GM21717 (cell line): ENCODE results near the gene SDR42E1.

ENCODE experiments used
- ATAC-seq: cut with Tn5 transposase; IDR thresholded peaks from one replicate; pipeline ENCODE4 v1.9.1; 2021; ENCODE audit warnings: mild to moderate bottlenecking, moderate library complexity; ENCODE audit not compliant: unreplicated experiment

The SDR42E1 gene, protein sequence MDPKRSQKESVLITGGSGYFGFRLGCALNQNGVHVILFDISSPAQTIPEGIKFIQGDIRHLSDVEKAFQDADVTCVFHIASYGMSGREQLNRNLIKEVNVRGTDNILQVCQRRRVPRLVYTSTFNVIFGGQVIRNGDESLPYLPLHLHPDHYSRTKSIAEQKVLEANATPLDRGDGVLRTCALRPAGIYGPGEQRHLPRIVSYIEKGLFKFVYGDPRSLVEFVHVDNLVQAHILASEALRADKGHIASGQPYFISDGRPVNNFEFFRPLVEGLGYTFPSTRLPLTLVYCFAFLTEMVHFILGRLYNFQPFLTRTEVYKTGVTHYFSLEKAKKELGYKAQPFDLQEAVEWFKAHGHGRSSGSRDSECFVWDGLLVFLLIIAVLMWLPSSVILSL

DNA sequence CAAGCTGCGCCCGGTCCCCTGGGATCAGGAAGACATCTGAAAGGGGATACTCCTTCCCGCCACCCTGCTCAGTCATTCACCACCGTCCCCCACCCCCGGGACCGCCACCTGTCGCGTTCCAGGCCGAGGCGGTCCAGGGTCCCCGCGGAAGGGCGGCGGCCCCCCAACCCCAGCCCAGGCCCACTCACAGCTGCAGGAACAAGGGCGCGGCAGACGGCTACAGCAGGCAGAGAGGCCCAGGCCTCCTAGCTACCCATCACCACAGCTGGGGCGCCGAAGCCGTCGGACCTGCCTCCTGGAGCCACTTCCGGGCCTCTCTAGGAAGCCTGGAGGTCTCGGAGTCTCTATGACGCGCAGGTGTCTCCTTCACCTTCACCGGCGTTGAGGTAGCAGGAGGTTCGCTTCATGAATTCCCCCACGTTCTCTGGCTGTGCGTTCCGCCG is at the start of gene SDR42E1:
Gene SDR42E1, minus strand, starts transcription at position 272 of the 443 bp plus-strand sequence. CDS start 10,612 bp downstream, outside the sequence.
- ATAC-seq, result no peak

DNA sequence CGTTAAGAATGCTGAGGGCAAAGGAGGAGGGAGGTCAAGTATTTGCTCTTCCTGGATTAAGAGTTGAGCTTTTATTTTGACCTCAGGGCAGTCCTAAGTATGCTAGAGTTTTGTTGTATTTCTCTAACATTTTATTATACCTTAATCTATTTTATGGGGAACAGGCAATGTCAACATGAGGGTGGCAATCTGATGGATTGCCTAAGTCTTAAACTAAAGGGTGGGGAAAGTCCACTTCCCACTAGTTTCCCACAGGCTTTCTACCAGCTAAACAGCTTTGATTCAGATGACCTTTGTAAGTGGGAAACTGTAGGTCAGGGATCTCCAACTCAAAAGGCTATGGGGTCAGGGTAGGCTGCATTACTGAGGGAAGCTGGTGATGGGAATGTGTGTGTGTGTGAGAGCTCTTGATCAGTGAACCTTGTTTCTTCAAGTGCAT is 48.7 kb upstream of the SDR42E1 start:
- no peak for ATAC-seq

DNA sequence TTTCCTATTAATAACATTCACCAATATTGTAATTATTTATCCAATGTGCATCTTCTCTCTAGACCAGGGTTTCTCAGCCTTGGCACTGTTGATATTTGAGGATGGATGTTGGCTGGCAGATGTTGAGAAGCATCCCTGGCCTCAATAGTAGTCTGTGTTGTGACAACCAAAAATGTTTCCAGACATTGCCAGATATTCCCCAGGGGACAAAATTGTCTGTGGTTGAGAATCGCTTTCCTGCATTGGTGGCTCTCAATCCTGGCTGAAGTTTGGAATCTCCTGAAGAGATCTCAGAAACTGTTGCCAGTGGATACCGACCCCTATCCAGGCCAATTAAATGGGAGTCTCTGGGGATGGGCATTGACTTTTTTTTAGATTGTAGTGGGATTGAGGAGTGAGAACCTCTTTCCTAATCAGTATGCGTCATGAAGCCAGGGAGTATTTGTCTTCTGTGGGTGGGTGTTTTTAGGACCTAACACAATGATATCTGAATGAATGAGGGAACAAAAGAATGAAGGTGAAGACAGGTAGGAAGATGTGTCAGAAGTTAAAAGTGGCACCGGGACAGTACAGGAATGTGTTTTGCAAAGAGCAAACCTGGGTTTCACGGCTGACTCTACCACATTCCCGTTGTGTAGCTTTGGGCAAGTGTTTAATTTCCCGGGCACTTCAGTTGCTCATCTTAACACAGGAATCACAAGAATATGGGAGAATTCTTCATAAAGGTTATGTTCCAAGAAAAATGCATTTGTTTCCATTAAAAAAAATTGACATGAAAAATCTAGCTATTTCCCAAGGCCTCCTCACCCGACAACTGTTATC is 48.1 kb upstream of the SDR42E1 start:
- no peak for ATAC-seq

DNA sequence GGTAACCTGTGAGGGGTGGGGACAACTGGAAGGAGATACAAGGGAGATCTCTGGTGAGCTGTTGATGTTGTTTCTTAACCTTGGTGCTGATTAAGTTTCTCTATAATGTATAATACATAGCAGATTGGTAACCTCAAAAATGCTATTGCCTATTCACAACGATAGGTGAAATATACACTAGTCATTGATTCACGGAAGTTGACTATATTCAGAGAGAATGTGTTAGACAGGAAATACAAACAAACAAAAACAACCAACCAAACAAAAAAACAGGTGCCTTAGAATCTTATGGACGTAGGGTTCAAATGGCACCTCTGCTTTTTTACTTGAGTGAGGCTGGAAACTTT is 45.3 kb upstream of the SDR42E1 start:
- no peak for ATAC-seq

DNA sequence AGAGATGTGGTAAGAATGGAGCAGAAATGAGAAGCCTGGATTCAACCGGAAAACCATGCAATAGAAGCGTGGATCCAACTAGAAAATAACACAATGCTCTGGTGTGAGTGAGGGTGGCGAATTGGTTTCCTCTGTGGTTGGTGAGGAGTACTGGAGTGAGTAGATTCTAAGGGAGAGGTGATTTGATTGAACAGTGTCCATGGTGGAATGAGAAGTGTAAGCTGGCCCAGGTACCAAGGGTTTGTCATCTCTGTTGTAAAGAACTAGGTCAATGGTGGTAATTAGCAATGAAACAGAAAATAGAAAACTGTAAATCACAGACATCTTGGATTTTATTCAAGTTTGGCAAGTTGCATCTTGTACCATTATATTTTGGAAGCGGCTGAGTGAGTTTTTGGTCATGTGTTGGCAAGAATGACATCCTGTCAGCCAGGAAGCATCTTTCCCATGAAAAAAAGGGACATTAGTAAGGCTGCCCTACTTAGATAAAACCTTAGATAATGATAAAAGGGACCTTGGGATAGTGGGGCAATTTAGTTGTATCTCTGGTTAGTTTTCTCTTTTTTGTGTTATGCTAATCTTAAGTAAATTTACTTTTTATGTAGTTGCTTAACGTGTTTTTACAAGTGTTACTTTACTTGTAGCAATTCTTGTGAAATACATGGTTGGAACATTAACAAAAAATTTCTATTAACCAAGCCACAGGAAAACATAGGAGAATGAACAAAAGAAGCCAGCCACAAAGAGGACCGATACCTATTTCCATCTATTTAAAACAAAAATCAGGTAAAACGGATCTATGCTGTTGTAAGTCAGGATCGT is 44.7 kb upstream of the SDR42E1 start:
- no peak for ATAC-seq

DNA sequence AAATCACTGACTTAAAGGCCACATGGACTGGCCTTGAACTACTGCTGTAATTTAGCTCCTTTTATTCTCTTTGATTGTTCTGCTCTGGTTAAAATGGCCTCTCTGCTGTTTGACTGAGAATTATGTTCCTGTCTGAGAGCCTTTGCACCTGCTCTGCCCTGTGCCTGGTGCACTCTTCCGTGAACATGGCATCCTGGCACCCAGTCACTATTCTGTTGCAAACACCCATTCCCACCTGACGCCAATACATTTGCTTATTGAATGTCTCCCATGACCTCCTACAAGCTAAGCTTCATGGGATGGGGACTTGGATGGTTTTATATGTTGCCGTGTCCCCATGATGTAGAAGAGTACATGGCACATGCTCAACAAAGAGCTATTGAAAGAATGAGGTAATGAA is 43.8 kb upstream of the SDR42E1 start:
- no peak for ATAC-seq

DNA sequence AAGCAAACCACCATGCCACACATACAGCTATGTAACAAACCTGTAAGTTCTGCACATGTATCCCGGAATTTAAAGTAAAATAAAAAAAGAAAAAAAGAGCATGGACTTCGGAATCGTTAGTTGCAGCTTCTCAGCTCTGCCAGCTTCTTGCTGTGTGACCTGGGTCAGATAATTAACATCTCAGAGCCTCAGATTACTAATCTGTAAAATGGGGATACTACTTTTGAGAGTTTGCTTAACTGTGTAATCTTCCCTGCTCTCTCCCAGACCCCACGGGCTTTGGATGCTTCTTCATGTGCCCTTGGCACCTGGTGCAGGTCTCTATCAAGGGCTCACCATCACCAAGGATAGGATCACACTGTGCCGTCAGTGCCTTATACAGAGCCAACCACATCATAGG is 40.4 kb upstream of the SDR42E1 start:
- no peak for ATAC-seq

DNA sequence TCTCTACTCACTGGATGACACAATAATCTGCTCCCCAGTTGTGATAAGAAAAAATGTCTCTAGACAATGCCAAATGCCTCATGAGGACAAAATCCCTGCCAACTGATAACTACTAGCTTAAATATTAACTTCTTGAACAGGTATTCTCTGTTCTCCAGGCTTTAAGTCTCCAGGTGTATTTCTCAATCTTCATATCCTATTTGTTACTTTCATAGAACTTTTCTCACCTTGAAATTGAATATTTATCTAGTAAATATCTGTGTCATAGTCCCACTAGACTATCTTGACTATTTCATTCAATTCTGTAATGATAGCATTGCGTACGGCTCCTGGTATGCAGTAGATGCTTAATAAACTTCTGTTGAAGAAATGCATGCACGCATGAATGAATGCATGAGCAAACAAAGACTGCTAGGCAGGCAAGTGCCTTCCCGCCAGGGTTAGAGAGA is 39.7 kb upstream of the SDR42E1 start:
- ATAC-seq, result no peak

DNA sequence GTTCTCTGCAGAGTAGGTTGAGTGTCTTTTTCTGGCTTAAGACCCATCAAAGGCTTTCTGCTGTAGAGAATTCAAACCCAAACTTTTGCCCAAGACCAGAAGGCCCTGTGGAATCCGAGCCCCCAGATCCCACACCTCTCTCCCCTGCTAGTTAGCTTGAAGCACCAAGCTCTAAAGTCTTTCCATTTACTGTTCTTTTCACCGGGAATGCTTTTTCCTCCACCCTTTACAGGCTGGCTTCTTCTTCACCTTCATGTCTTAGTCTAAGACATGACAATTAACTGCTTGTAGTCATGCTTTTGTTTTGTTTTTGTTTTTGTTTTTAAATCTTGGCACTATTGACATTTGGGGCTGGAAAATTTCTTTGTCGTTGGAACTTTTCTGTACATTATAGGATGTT is 39.2 kb upstream of the SDR42E1 start:
- no peak for ATAC-seq

DNA sequence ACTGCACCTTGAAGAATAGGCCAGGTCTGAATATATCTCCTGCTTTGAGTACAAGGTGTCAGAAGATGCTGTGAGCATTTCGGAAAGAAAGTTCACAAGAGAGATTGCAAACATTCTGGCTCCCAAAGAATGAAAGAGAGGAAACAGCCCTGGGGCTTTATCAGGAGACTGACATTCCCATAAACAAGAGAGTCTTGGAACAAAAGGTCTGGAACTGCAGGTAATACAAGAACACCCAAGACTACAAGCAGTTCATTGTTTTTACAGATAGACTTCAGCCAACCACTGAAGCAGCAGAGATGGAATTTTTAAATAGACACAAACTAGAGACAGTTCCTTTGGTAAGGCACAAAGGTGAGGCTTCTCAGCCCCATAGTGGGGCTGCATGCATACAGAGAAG is 38.2 kb upstream of the SDR42E1 start:
- ATAC-seq, result no peak

DNA sequence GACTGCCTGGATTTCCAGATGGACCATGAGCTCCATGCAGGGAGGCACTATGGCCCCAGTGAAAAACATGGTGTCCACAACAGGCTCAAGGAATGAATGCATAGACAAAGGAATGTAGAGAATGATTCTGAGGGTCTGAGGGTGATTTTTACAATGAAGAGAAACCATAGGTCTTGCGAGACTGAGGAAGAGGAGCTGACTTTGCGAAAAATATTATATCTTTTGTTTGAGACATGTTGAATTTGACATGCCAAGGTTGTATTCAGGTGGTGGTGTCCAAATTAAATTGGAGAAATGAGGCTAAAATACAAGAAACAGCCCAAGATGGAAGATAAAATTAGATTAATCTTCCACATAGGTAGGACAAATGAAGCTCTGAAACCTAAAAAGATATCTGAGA is 36.5 kb upstream of the SDR42E1 start:
- ATAC-seq, result no peak

DNA sequence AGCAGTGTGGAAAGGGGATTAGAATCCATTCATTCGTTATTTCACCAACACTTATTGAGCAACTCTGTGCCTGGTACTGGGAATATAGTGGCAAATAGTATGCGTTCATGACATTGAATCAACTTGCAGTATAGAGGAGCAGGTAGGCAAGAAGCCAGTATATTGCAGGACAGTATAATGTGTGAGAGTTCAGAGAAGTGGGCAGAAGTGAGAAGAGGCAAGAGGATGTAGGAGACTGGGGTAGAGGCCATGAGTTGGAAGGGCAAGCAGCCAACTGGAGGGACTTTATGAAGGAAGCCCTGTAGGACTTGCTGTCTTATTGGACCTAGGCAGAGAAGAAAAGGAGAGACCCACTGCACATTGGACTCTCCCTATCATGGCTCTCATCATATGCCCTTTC is 36.1 kb upstream of the SDR42E1 start:
- ATAC-seq, result no peak

DNA sequence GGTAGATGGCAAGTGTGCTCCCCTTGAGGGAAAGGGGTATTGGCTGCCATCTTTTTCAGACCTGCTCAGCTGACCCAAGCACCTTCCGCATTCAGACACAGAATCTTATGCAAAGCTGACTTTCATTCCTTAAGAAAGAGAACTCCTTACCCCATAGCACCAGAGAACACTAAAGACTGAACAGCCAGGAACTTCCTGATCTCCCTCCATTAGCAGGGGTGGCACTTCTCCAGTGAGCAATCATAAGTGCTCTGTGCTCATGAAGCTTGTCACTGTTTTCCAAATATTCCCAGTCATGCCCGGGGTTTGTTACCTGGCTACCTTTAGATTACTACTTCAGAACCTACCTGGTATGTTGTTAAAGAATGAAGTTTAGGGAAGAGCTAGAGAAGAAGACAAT is 35.7 kb upstream of the SDR42E1 start:
- ATAC-seq, result no peak

DNA sequence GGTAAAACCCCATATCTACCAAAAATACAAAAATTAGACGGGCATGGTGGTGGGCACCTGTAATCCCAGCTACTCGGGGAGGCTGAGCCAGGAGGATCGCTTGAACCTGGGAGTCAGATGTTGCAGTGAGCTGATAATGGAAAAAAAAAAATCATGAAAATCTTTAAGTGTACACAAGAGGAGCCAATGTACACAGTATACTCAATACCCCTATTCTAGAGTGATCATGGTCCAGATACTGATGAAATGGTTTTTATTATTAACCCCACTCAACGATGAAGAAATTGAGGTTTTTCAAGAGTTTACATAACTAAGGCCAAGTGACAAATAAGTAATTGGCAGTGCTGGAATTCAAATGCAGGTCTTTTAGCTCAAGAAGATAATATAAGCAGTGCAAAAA is 35.3 kb upstream of the SDR42E1 start:
- ATAC-seq, result no peak

DNA sequence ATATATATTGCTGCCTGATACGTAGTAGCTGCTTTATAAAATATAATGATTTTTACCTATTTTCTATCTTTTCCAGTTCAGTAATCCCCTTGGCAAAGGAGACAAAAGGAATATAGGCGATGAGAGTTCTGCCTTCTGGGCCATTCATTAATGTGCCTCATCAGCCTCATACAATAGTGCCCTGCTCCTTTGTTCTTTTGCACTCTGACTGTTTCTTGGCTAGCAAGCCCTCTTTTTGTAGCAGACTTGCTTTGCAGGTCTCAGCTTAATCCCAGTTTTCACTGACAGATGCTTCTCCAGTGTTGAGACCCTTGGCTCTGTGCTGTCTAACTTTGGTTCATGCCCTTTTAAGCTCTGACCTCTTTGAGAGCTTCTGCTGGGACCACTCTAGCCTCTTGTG is 34.2 kb upstream of the SDR42E1 start:
- no peak for ATAC-seq

DNA sequence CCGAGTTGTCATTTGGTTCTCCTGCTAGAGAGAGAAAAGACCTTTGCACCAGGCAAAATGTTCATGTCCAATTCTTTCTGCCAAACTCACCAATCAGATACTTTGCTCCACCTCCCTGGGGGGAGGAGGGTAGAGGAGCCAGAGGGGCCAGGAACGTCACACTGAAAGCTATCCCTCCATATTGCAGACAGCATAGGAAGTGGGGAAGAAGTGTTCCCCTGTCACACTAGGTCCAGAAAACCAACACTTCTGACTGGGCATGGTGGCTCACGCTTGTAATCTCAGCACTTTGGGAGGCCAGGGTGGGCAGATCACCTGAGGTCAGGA is 33.3 kb upstream of the SDR42E1 start:
- no peak for ATAC-seq

DNA sequence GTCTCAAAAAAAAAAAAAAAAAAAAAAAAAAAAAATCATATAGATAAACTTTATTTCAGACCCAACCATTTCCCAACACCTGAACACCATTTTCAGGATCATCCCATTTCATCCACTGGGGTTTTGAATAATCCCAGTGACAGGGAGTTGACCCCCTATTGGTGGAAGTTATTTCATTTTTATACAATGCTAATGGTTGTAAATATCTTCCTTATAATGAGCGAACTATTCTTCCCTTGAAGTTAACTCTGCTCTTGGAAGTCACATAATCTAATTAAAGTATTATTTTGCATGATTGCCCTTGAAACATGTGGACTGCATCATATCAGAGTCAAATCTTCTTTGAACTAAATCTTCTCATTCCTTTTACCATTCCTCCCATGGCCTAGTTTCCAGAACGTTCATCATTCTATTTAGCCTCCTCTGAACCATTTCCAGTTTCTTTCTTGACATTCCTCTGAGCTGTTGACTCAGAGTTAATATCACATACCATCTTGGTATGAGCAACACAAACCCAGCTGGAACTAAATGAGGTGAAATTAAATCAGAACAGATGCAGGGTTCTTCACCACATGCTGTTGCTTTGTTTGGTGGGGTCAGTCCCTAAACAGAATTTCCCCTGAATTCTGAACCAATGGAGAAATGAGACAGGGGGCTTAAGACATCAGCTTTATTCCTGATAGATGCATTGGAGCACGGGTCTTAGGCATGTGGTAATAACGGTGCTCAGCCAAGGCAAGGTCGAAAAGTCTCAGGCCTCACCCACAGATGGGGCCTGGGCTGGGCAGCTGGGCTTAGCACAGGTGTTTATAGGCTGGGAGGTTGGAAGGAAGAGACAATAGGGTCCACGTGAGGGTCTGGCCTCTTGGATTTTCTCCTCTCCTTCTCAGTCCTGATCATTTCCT is 32.7 kb upstream of the SDR42E1 start:
- no peak for ATAC-seq

DNA sequence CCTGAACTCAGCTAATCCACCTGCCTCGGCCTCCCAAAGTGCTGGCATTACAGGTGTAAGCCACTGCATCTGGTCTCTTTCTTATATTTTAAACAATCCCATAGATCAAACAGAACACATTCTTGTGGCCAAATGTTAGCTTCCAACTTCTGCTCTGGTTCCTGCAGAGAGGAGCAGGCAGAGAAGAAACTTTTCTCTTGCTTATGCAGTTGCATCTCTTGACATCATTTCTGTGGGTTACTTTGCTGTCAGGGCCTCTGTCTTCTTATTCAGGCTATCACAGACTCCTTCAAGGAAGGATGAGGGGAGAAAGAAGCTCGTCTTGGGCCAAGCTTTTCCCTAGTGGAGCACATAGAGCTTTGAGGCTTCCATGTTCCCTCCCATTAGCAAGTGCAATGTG is 31.6 kb upstream of the SDR42E1 start:
- no peak for ATAC-seq

DNA sequence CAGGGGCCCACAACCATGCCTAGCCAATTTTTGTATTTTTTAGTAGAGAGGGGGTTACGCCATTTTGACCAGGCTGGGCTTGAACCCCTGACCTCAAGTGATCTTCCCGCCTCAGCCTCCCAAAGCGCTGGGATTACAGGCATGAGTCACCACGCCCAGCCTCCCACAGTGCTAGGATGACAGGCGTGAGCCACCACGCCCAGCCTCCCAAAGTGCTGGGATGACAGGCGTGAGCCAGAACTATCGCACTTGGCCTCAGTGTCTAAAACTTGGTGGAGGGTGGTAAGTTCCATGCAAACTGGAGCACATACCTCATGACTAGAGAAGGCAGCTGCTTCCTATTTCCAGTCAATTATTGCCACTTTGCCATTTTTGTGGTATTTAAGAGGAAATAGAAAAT is 30.9 kb upstream of the SDR42E1 start:
- ATAC-seq, result no peak

DNA sequence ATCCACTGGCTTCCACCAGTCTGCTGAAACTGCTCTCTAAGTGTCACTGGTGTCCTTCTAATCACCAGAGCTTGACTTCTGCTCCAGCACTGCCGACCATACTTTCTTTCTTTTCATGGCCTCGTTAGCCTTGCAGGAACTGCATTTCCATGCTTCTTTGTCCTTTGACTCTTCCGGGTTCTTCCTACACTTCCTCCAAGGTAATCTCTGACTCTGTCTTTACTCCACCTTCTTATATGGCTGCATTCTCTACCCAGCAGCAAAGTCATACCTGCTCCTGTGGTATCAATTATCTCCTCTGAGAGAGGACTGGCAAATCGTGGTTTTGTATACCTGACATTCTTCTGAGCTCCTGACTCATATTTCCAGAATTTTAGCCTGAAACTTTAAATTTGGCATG is 30.3 kb upstream of the SDR42E1 start:
- no peak for ATAC-seq
